H1 (cell line): ENCODE results near the gene RPL28.
"Not testable (repeated sequence)": the region's sequence is repeated elsewhere in the genome, so short reads cannot be mapped to it uniquely, and the experiment has no call there.

ENCODE experiments used
- BACH1 ChIP-seq: IDR thresholded peaks from 2 replicates; pipeline ENCODE4 v1.6.1; 2012; ENCODE audit warnings: low read length, improper control_type of control experiment
- CEBPB ChIP-seq: IDR thresholded peaks from 2 replicates; pipeline ENCODE4 v1.6.1; 2012; ENCODE audit warnings: low read depth, low read length
- CTCF ChIP-seq, 3 experiments: IDR thresholded peaks; 1 replicate in 2 of 3; 2 replicates in 1 of 3; pipeline versions ENCODE4 v1.5.1 to v1.6.1; 2011; ENCODE audit warnings: low read length in 3 of 3, mild to moderate bottlenecking in 3 of 3, inconsistent platforms in 2 of 3, low read depth in 1 of 3, moderate library complexity in 1 of 3; ENCODE audit not compliant: insufficient read depth in 1 of 3; ENCODE audit errors: control extremely low read depth in 1 of 3
- EZH2 ChIP-seq: fragments of 200-600 bp; sonication (generic); IDR thresholded peaks from 2 replicates; pipeline ENCODE4 v1.7.1; 2012; ENCODE audit warnings: low read depth, mild to moderate bottlenecking, moderate library complexity, low read length, inconsistent platforms; ENCODE audit not compliant: severe bottlenecking
- GABPA ChIP-seq: IDR thresholded peaks from 2 replicates; pipeline ENCODE4 v1.6.1; 2011; ENCODE audit warnings: mild to moderate bottlenecking, low read length, moderate library complexity, borderline replicate concordance; ENCODE audit not compliant: insufficient read depth
- POLR2A ChIP-seq, 2 experiments: IDR thresholded peaks; 1 replicate in 1 of 2; 2 replicates in 1 of 2; pipeline ENCODE4 v1.6.1; 2011; ENCODE audit warnings: low read depth in 2 of 2, low read length in 2 of 2, mild to moderate bottlenecking in 2 of 2; ENCODE audit errors: control extremely low read depth in 1 of 2
- RBBP5 ChIP-seq: IDR thresholded peaks from 2 replicates; pipeline ENCODE4 v1.7.1; 2012; ENCODE audit warnings: low read depth, mild to moderate bottlenecking, inconsistent platforms, low read length, moderate library complexity, borderline replicate concordance
- SP1 ChIP-seq: IDR thresholded peaks from 2 replicates; pipeline ENCODE4 v1.6.1; 2011; ENCODE audit warnings: low read depth, low read length
- SRF ChIP-seq: IDR thresholded peaks from 2 replicates; pipeline ENCODE4 v1.6.1; 2011; ENCODE audit warnings: mild to moderate bottlenecking, low read depth, low read length, moderate library complexity
- TF ChIP-seq, protein P1 (sequence below): IDR thresholded peaks from 2 replicates; pipeline ENCODE4 v1.6.1; 2011; ENCODE audit warnings: low read length, improper control_type of control experiment

GRCh38 chr19:55409179-55409578 lies 23.4 kb downstream of the RPL28 start:
- not testable (repeated sequence) for TF ChIP-seq CTCF (IDR thresholded peaks at IDR 0.05; ENCODE audit: control extremely low read depth in 1 of 3, insufficient read depth in 1 of 3, low read depth in 1 of 3, low read length in 3 of 3); RBBP5; GABPA; SP1; SRF; BACH1; CEBPB; POLR2A (IDR thresholded peaks at IDR 0.05; ENCODE audit: control extremely low read depth in 1 of 2, low read depth in 2 of 2, low read length in 2 of 2); EZH2
- TF ChIP-seq, protein P1, sequence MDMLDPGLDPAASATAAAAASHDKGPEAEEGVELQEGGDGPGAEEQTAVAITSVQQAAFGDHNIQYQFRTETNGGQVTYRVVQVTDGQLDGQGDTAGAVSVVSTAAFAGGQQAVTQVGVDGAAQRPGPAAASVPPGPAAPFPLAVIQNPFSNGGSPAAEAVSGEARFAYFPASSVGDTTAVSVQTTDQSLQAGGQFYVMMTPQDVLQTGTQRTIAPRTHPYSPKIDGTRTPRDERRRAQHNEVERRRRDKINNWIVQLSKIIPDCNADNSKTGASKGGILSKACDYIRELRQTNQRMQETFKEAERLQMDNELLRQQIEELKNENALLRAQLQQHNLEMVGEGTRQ: not testable (repeated sequence)
